ENCODE results near the gene PKP1.

Gene PKP1

DNA sequence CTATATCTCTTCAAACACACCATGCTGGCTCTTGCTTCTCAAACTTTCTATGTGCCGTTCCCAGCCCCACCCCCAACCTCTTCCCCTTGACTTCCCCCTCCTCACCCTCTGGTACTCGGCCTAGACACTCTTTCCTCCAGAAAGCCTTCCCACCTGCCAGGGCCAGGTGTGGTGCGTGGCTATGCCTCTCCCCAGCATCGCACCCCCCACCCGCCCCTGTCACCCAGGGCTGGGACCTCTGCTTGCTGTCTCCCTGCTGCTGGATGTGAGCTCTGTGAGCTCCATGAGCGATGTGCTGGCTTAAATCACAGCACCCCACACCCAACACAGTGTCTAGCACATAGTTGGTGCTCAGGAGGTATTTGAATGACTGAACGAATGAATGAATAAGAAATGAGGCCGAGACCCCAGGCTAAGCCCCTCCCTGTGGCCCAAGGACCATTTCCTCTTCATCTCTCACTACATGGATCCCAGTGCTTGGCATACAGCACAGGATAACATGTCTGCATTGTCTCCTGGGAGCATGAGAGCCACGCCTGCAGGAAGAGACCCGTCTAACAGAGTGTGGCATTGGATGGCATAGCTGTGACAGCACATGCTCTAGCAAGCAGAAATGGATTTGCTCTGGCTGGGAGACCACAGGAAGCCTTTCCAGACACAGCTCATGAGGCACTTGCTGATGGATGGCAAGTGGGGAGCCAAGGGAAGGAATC, 74.5 kb downstream of the PKP1 start:
- intact Hi-C loops (cut with DNase I): no loop called here
- DNase-seq: no peak

- intact Hi-C loops (cut with DNase I): no loop called here
- no peak for DNase-seq
Measured at GRCh38 chr1:201358596-201358995, 75.3 kb downstream of the PKP1 start.

DNA sequence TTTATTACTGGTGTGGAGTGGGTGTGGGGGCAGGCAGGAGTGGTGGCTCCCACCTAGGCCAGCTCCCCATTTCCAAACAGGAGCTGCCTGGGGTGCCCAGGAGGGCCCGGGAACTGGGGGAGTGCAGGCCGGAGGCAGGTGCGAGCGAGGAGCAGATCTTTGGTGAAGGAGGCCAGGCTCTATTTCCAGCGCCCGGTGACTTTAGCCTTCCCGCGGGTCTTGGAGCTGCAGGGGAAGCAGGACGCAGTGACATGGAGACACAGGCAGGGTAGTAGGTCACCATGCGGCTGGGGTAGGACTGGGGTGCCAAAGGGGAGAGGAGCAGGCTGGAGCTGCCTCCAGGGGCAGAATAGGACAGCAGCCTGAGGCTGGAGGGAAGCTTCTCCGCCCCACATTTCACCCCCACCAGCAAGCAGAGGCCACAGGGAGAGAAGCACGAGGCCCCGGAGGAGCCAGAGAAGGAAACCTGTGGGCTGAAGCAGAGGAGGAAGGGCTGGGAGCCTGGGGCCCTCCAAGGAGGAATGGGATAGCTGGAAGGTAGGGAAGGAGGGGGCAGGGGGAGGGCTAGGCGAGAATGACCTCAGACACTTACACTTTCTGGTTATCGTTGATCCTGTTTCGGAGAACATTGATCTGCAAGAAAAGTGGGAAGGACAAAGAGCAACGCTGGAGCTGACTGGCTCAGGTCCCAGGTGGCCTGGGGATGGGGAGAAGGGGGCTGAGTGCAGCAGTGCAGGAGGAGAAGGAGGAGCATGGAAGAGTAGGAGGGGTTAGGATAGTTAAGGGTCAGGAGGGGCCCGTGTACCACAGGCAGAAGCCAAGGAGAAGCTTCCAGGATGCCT, 75.9 kb downstream of the PKP1 start:
- DNase-seq: no peak
- intact Hi-C loops (cut with DNase I): no loop called here

GRCh38 chr1:201359873-201360210, 76.5 kb downstream of the PKP1 start:
- intact Hi-C loops (cut with DNase I): no loop called here
- no peak for DNase-seq

GRCh38 chr1:201360486-201360885, 77.2 kb downstream of the PKP1 start:
- no peak for DNase-seq
- intact Hi-C loops (cut with DNase I): no loop called here

- DNase-seq: no peak
- intact Hi-C loops (cut with DNase I): no loop called here
Measured at GRCh38 chr1:201360901-201361651, 77.8 kb downstream of the PKP1 start.

DNA sequence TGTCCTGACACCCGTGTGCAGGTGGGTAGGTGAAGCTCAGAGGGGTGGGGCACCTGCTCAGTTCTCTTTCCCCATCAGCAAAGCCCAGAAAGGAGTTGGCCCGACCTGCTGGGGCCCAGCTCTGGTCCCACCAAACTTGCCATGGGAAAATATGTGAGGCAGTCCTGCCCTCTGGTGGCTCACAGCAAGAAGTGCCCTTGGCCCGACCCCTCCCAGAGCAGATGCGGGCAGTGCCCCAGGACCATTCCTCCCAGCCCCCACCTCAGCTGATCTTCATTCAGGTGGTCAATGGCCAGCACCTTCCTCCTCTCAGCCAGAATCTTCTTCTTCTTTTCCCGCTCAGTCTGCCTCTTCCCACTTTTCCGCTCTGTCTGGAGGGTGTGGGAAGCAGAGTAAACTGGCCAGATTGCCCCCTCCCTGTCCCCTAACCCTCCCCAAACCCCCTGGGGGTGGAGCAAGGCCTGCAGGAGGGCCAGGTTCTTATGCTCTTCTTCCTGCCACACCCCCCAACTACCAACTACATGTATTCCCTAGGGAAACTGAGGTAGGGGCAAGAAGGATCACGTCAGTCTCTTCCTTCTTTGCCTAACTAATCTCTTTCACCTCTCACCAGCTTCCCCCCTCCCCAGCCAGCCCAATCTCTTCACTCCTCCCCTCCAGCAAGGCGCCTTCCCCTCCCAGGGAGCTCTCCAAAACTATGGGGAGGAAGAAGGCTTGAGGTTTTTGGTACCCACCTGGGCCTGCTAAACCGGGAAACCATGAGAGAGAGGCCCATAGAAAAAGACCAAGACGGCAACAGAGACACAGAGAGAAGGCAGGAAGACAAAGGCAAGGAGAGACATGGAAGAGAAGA, 78.6 kb downstream of the PKP1 start:
- intact Hi-C loops (cut with DNase I): loop anchor here (2.0 kb wide), 1 partner anchor 107 kb away; no protein-coding TSS in a partner anchor
- DNase-seq: peak; percentile 16 to 83 (median 52)

GRCh38 chr1:201362906-201363305, 79.6 kb downstream of the PKP1 start:
- intact Hi-C loops (cut with DNase I): loop anchor here (2.0 kb wide), 1 partner anchor 108 kb away; no protein-coding TSS in a partner anchor
- DNase-seq: no peak

DNA sequence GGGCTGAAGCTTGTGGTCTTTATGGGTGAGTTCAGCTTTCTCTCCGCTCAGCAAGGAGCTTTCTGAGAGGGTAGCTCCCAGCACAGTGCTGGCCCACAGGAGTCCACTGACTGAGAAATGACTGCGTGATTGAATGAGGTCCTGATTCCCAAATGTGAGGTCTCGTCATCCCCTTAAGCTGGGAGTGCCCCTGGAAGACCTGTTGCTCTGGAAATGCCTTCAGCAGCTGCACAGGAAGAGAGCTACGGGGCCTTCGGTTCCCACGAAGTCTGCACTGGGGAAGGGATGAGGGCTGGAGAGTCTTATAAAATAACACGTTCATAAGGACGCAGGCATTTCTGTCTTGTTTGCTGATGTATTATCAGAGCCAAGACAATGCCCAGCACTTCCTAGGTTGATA, 80.2 kb downstream of the PKP1 start:
- DNase-seq: no peak
- intact Hi-C loops (cut with DNase I): loop anchor here (2.0 kb wide), 1 partner anchor 109 kb away; no protein-coding TSS in a partner anchor

- no peak for DNase-seq
- intact Hi-C loops (cut with DNase I): no loop called here
Measured at GRCh38 chr1:201364808-201365105, 81.5 kb downstream of the PKP1 start.

DNA sequence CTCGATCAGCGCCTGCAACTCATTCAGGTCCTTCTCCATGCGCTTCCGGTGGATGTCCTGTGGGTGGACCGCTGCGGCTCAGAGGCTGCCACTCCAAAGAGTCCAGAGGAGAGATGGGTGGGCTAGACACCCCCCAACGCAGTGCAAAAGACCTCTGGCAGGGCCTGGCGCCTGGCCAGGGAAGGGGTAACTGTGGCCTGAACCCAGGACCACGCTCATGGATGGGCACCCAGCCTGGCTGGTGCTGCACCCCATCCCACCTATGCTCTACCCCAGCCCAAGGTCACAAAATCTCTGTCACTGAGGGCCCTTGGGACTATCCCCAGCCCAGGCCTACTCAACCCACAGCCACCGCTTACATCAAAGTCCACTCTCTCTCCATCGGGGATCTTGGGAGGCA, 81.9 kb downstream of the PKP1 start:
- intact Hi-C loops (cut with DNase I): no loop called here
- no peak for DNase-seq

DNA sequence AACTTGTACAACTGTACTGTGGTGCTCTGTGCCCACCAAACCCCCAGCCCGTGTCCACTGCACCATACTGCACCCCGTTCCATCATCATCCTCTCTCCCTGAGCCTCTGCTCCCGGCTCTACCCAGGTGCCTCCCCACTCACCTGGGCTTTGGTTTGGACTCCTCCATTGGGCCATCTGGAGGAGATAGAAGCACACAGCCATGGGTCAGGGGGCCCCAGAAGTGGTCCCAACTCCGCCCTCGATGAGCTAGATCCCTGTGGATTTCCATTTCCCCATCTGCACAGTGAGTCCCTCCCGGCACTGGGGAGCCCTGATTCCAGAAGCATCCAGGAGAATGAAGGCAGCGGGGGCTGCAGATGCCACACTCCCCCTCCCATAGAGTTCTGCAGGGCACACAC, 83.4 kb downstream of the PKP1 start:
- no peak for DNase-seq
- intact Hi-C loops (cut with DNase I): no loop called here

- DNase-seq: no peak
- intact Hi-C loops (cut with DNase I): no loop called here
Measured at GRCh38 chr1:201369209-201369608, 85.9 kb downstream of the PKP1 start.

GRCh38 chr1:201370500-201370899, 87.2 kb downstream of the PKP1 start:
- no peak for DNase-seq
- intact Hi-C loops (cut with DNase I): no loop called here

DNA sequence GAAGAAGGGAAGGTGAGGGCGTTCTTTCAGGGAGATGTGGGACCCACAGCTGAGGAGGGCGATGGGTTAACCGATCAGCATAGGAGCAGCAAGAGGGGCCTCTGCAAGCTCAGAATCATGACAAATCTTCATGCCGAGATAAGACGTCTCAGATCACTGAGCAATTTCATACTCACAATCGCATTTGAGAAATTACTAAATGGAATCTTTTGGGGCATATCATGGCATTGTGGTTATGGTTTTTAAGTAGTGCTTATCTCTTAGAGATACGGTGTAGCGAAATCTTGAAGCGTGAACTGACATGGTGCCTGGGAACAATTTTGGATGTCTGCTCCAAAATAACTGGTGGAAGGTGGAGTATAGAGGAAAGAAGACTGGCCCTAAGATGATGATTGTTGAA, 88.0 kb downstream of the PKP1 start:
- intact Hi-C loops (cut with DNase I): no loop called here
- no peak for DNase-seq

GRCh38 chr1:201371792-201372191, 88.5 kb downstream of the PKP1 start:
- intact Hi-C loops (cut with DNase I): no loop called here
- DNase-seq: no peak

- no peak for DNase-seq
- intact Hi-C loops (cut with DNase I): no loop called here
Measured at GRCh38 chr1:201374364-201374763, 91.1 kb downstream of the PKP1 start.

DNA sequence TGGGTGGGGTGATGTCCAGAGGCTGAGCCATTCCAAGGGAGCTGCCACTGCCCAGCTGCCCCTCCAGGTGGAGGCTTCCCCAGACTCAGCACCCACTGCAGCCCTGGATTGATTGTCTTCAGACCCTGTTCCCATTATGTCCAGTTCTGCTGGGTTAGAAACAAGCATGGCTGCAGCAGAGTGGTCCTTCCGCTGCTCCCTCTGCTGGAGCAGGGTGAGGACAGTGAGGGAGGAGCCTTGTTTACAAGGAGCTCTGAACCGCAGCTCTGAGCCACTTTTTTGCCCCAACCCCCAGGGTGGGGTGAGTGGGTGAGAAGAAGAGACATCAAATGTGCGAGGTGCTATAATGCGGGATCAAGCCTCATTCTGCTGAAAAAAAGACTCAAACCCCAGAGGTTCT, 91.9 kb downstream of the PKP1 start:
- DNase-seq: no peak
- intact Hi-C loops (cut with DNase I): no loop called here

DNA sequence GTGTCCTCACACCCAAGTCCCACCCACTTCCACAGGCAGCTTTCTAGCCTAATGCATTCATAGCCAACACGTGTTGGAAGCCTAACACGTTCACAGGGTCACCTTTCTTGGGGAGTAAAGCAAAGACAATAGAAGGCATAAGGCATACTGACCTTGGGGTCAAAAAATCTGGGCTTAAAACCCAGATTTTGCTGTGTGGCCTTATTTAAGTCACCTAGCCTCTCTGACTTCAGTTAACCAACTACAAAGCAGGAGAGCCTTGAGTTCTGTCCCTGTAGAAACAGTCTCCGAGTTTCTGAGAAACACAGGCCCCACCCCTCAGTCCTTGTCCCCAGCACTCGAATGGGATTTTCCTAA, 92.8 kb downstream of the PKP1 start:
- intact Hi-C loops (cut with DNase I): no loop called here

More for the DNA sequence above, 92.8 kb downstream of the PKP1 start:
- no peak for DNase-seq

All from head of caudate nucleus (tissue), 42 donors.